IMR-90 (cell line): ENCODE data around the gene CDK17. TPM values are rescaled to one million over a fixed set of nuclear protein-coding genes. Genes with fewer than 3 reads are reported as not detected.
A peak's percentile ranks its signal among the peaks of the same experiment; 100 is the strongest.

Experiments
- ATAC-seq: fragments of 200-7000 bp; cut with Tn5 transposase; 2 replicates; pipeline ENCODE4 v1.9.1; 2020; ENCODE audit warnings: low read depth, mild to moderate bottlenecking, moderate library complexity
- BruUV-seq: library from RNA; stranded (reverse); fragments of 400-500 nt; replicated peaks from 2 replicates; lab custom pipeline; 2021; lab: Mats Ljungman, UMichigan
- CTCF ChIA-PET: fragments of 300-600 bp; formaldehyde crosslinking; extraction: SDS; loops from one replicate; lab custom pipeline; 2021; ENCODE audit warnings: antibody characterized with exemption; lab: Yijun Ruan, JAX
- POLR2A ChIA-PET: fragments of 300-600 bp; sonication (Branson Sonifier 250); formaldehyde crosslinking; loops from one replicate; lab custom pipeline; 2022; ENCODE audit warnings: antibody characterized with exemption; ENCODE audit not compliant: unreplicated experiment; lab: Charles Lee
- DNase-seq: peaks from one replicate; pipeline ENCODE4 v3.0.0; 2013
- H2AFZ ChIP-seq: replicated peaks from 2 replicates; pipeline ENCODE3; 2013; ENCODE audit warnings: low read length, mild to moderate bottlenecking; ENCODE audit not compliant: poor library complexity
- H2AK5ac ChIP-seq: 2 replicates; pipeline ENCODE4 v1.6.1; 2013; ENCODE audit warnings: low read depth, low read length, inconsistent platforms
- H2AK9ac ChIP-seq: replicated peaks from 2 replicates; pipeline ENCODE3; 2013; ENCODE audit warnings: mild to moderate bottlenecking, low read depth, low read length, moderate library complexity; ENCODE audit not compliant: poor library complexity
- H2BK120ac ChIP-seq: 2 replicates; pipeline ENCODE4 v1.6.1; 2013; ENCODE audit warnings: low read depth, low read length, inconsistent platforms
- H2BK15ac ChIP-seq: 3 replicates; pipeline ENCODE4 v1.6.1; 2013; ENCODE audit warnings: low read depth, low read length, inconsistent platforms
- H2BK20ac ChIP-seq: 2 replicates; pipeline ENCODE4 v1.6.1; 2013; ENCODE audit warnings: low read depth, mild to moderate bottlenecking, inconsistent platforms, low read length, moderate library complexity
- H2BK5ac ChIP-seq: 2 replicates; pipeline ENCODE4 v1.6.1; 2013; ENCODE audit warnings: mild to moderate bottlenecking, low read depth, low read length, inconsistent platforms; ENCODE audit not compliant: poor library complexity, severe bottlenecking
- H3K14ac ChIP-seq: replicated peaks from 2 replicates; pipeline ENCODE4 v1.6.1; 2013; ENCODE audit warnings: low read depth, low read length, inconsistent platforms
- H3K18ac ChIP-seq: 2 replicates; pipeline ENCODE4 v1.6.1; 2013; ENCODE audit warnings: low read depth, low read length, control low read depth
- H3K23ac ChIP-seq: 2 replicates; pipeline ENCODE4 v1.6.1; 2013; ENCODE audit warnings: low read depth, low read length, inconsistent platforms
- H3K27ac ChIP-seq: 2 replicates; pipeline ENCODE4 v1.5.1; 2013; ENCODE audit warnings: mild to moderate bottlenecking, control low read depth, low read length; ENCODE audit not compliant: insufficient read depth
- H3K27me3 ChIP-seq: 2 replicates; pipeline ENCODE4 v1.6.1; 2013; ENCODE audit warnings: low read length; ENCODE audit not compliant: control insufficient read depth, insufficient read depth
- H3K36me3 ChIP-seq: 2 replicates; pipeline ENCODE4 v1.6.1; 2013; ENCODE audit warnings: low read length, mixed read lengths; ENCODE audit not compliant: control insufficient read depth, insufficient read depth
- H3K4ac ChIP-seq: 2 replicates; pipeline ENCODE4 v1.6.1; 2013; ENCODE audit warnings: low read depth, low read length, inconsistent platforms
- H3K4me1 ChIP-seq: 2 replicates; pipeline ENCODE4 v1.6.1; 2013; ENCODE audit warnings: low read length, mixed read lengths; ENCODE audit not compliant: control insufficient read depth, insufficient read depth
- H3K4me2 ChIP-seq: 2 replicates; pipeline ENCODE4 v1.6.1; 2013; ENCODE audit warnings: low read depth, mild to moderate bottlenecking, control low read depth, low read length, moderate library complexity
- H3K4me3 ChIP-seq: 2 replicates; pipeline ENCODE4 v1.5.1; 2013; ENCODE audit warnings: low read depth, mild to moderate bottlenecking, control low read depth, low read length, moderate library complexity; ENCODE audit not compliant: insufficient read depth
- H3K56ac ChIP-seq: 2 replicates; pipeline ENCODE4 v1.6.1; 2013; ENCODE audit warnings: low read length, inconsistent platforms; ENCODE audit not compliant: insufficient read depth; ENCODE audit errors: extremely low read depth
- H3K79me1 ChIP-seq, 2 experiments: 2 replicates each; pipeline ENCODE4 v1.6.1; 2013; ENCODE audit warnings: low read length in 2 of 2, inconsistent platforms in 1 of 2, low read depth in 1 of 2
- H3K9ac ChIP-seq: 2 replicates; pipeline ENCODE4 v1.6.1; 2013; ENCODE audit warnings: low read depth, low read length, control low read depth
- H3K9me1 ChIP-seq: 2 replicates; pipeline ENCODE4 v1.6.1; 2013; ENCODE audit warnings: low read length, inconsistent platforms; ENCODE audit not compliant: insufficient read depth
- H3K9me3 ChIP-seq: 2 replicates; pipeline ENCODE4 v1.6.1; 2013; ENCODE audit warnings: low read length; ENCODE audit not compliant: control insufficient read depth, insufficient read depth
- H4K20me1 ChIP-seq: 2 replicates; pipeline ENCODE4 v1.6.1; 2013; ENCODE audit warnings: low read length, inconsistent platforms; ENCODE audit not compliant: insufficient read depth
- H4K5ac ChIP-seq: 2 replicates; pipeline ENCODE4 v1.6.1; 2013; ENCODE audit warnings: mild to moderate bottlenecking, low read depth, low read length, control low read depth
- H4K8ac ChIP-seq, 2 experiments: 2 replicates each; pipeline ENCODE4 v1.6.1; 2013; ENCODE audit warnings: low read depth in 2 of 2, low read length in 2 of 2, control low read depth in 1 of 2, inconsistent platforms in 1 of 2
- H4K91ac ChIP-seq: 2 replicates; pipeline ENCODE4 v1.6.1; 2013; ENCODE audit warnings: low read depth, low read length, inconsistent platforms; ENCODE audit not compliant: insufficient read depth
- BHLHE40 ChIP-seq: fragments of 150-350 bp; IDR thresholded peaks from 2 replicates; pipeline ENCODE4 v1.6.1; 2016; ENCODE audit warnings: mild to moderate bottlenecking, low read depth, low read length
- CEBPB ChIP-seq: IDR thresholded peaks from 2 replicates; pipeline ENCODE4 v1.6.1; 2012; ENCODE audit warnings: low read depth, low read length, improper control_type of control experiment
- CHD1 ChIP-seq: IDR thresholded peaks from 2 replicates; pipeline ENCODE4 v1.6.1; 2012; ENCODE audit warnings: low read depth, low read length, improper control_type of control experiment
- FOS ChIP-seq: fragments of 150-350 bp; IDR thresholded peaks from 2 replicates; pipeline ENCODE4 v1.6.1; 2016; ENCODE audit warnings: low read depth, low read length
- MAZ ChIP-seq: IDR thresholded peaks from 2 replicates; pipeline ENCODE4 v1.6.1; 2012; ENCODE audit warnings: low read depth, mild to moderate bottlenecking, low read length, improper control_type of control experiment, moderate library complexity, borderline replicate concordance
- MXI1 ChIP-seq: IDR thresholded peaks from 2 replicates; pipeline ENCODE4 v1.6.1; 2012; ENCODE audit warnings: low read depth, mild to moderate bottlenecking, low read length, moderate library complexity, borderline replicate concordance
- POLR2A ChIP-seq: IDR thresholded peaks from 2 replicates; pipeline ENCODE4 v1.6.1; 2012; ENCODE audit warnings: mild to moderate bottlenecking, low read depth, low read length
- RCOR1 ChIP-seq: IDR thresholded peaks from 2 replicates; pipeline ENCODE4 v1.6.1; 2012; ENCODE audit warnings: mild to moderate bottlenecking, low read length, improper control_type of control experiment; ENCODE audit not compliant: insufficient replicate concordance
- RFX5 ChIP-seq: IDR thresholded peaks from 2 replicates; pipeline ENCODE4 v1.8.0; 2012; ENCODE audit warnings: low read depth, mild to moderate bottlenecking, low read length, moderate library complexity
- SMC3 ChIP-seq: fragments of 150-350 bp; IDR thresholded peaks from 2 replicates; pipeline ENCODE4 v1.6.1; 2016; ENCODE audit warnings: low read depth, mild to moderate bottlenecking, antibody characterized with exemption, low read length, moderate library complexity
- WGBS, 2 experiments: methylation state at CpG; one replicate each; pipeline versions ENCODE4 v1.1.5 to v1.1.7; 2013; ENCODE audit warnings: missing lambda C conversion rate in 2 of 2; ENCODE audit not compliant: insufficient read length in 1 of 2; ENCODE audit errors: extremely low coverage in 2 of 2; 5-methylcytosine and 5-hydroxymethylcytosine counted together
- dilution Hi-C: fragments of 300-500 bp; cut with HindIII; formaldehyde crosslinking; loops from one replicate; pipeline ENCODE4 v1.14.3; 2018; ENCODE audit warnings: low sequenced_read_pairs; ENCODE audit not compliant: unreplicated experiment
- in situ Hi-C: fragments of 300-500 bp; cut with MboI; formaldehyde crosslinking; loops from 3 replicates; pipeline ENCODE4 v1.14.3; 2019; ENCODE audit warnings: low sequenced_read_pairs, inconsistent platforms, mixed read lengths
- intact Hi-C: fragments of 100-400 bp; cut with micrococcal nuclease; formaldehyde crosslinking; loops from 2 replicates; pipeline ENCODE4 v1.10.0; 2022
- polyA plus RNA-seq, 3 experiments: library from polyadenylated mRNA; depleted of rRNA; stranded (reverse); fragments of >200 nt; gene quantifications; 2 replicates each; pipeline ENCODE4 v1.2.3, GENCODE V29; 2012; ENCODE audit warnings: low replicate concordance in 1 of 3
- total RNA-seq: library from RNA; depleted of rRNA; stranded (reverse); fragments of >200 nt; gene quantifications from 2 replicates; pipeline ENCODE4 v1.2.3, GENCODE V29; 2012
- TF ChIP-seq, protein P1 (sequence below): fragments of 150-350 bp; IDR thresholded peaks from 2 replicates; pipeline ENCODE4 v1.6.1; 2017; ENCODE audit warnings: mild to moderate bottlenecking, antibody characterized with exemption, low read length, low read depth
- TF ChIP-seq, protein P2 (sequence below): conservative IDR thresholded peaks from 2 replicates; pipeline ENCODE4 v1.5.1; 2012; ENCODE audit warnings: mild to moderate bottlenecking, low read depth, low read length, improper control_type of control experiment

Gene CDK17
- total and polyA plus RNA-seq, 2 of the 4 experiments (the other 2 are of a cell fraction) = 14.5 to 50.2 TPM

DNA sequence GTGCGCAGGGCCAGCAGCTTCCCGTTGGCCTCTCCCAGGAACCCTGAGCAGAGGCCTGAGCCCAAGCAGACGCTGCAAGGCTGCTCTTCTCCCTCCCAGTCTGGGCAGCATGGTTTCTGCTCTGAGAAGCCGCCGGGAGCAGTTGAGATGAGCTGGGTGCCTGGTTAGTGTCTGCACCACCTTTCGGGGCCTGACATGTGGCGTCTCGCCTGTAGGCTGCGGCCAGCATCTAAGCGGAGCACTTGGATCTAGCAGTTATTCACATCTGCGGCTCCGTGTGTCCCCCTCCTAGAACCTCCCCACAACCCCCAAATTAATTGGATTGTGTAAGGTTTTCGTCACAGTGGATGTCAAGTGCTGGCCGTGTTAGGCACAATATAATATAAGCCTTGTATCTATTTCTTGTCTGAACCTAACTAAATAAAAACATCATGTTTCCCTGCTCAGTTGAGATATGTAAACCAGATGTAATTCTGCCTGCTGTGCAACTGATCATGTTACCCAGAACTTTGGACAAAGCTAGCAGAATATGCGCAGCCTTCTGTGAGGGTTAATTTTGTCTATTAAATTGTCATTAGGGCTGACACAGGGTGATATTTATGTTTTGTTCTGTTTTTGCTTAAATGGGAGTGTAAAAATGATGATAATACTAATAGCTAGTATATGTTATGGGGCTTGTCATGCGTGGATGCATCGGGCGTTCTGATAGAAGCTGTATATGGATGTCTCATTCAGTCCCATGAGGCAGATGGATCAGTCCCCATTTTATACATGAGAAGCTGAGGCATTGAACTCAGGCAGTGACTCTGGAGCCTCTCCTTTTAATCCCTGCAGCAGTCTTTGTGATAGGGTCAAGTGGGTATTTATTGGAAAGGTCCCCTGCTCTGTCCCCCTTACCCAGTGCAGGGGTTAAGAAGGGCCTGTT, 160.3 kb downstream of the CDK17 start:
- WGBS, 2 experiments = 80% methylated on average over 1 of the region's 18 CpGs; no CpG with 5 or more reads in 1 of the 2 experiments
- no peak overlapping the region for H3K56ac ChIP-seq
- no peak overlapping the region for H4K91ac ChIP-seq
- no peak overlapping the region for H2BK15ac ChIP-seq
- dilution Hi-C loops = no loop called here
- CTCF ChIA-PET = interaction anchor here (0.9 kb wide), 1 partner anchor 161 kb away, joined by 4 read pairs; no protein-coding TSS in a partner anchor
- peaks cover 40 to 86% of the 10 kb centered on the region in 2 experiments for H3K79me1 ChIP-seq
- H4K8ac ChIP-seq = peak overlapping the region in 1 of 2 experiments; percentile 26; a peak in 1 of 4 replicates
- H3K4me3 ChIP-seq = no peak overlapping the region
- H3K9ac ChIP-seq = no peak overlapping the region
- H2BK5ac ChIP-seq = no peak overlapping the region
- H3K9me3 ChIP-seq = no peaks in the 10 kb centered on the region
- intact Hi-C loops = no loop called here
- no peak overlapping the region for H3K18ac ChIP-seq
- H2AFZ ChIP-seq = no peak overlapping the region
- no TSS peak for BruUV-seq
- peak overlapping the region; percentile 26; the same call in 1 of the 2 replicates for H3K14ac ChIP-seq
- H3K4me2 ChIP-seq = no peak overlapping the region; the same call in 1 of the 2 replicates
- H3K27me3 ChIP-seq = no peaks in the 10 kb centered on the region
- 0 out of 2 replicates have a peak, but pooled peaks have one; percentile 2 for ATAC-seq
- H3K4me1 ChIP-seq = peaks cover 34% of the 10 kb centered on the region
- H3K27ac ChIP-seq = no peak overlapping the region
- H2BK120ac ChIP-seq = no peak overlapping the region
- H2AK5ac ChIP-seq = peak overlapping the region; percentile 54; the same call in 1 of the 2 replicates
- TF ChIP-seq CHD1 = no peak
- no peak for TF ChIP-seq POLR2A
- TF ChIP-seq SMC3 = no peak
- no peak for TF ChIP-seq RCOR1
- TF ChIP-seq, protein P1, sequence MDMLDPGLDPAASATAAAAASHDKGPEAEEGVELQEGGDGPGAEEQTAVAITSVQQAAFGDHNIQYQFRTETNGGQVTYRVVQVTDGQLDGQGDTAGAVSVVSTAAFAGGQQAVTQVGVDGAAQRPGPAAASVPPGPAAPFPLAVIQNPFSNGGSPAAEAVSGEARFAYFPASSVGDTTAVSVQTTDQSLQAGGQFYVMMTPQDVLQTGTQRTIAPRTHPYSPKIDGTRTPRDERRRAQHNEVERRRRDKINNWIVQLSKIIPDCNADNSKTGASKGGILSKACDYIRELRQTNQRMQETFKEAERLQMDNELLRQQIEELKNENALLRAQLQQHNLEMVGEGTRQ = no peak
- TF ChIP-seq CEBPB = no peak
- no peak for TF ChIP-seq RFX5
- no peak for TF ChIP-seq MAZ
- TF ChIP-seq BHLHE40 = no peak
- TF ChIP-seq FOS = no peak
- TF ChIP-seq MXI1 = no peak
- TF ChIP-seq, protein P2, sequence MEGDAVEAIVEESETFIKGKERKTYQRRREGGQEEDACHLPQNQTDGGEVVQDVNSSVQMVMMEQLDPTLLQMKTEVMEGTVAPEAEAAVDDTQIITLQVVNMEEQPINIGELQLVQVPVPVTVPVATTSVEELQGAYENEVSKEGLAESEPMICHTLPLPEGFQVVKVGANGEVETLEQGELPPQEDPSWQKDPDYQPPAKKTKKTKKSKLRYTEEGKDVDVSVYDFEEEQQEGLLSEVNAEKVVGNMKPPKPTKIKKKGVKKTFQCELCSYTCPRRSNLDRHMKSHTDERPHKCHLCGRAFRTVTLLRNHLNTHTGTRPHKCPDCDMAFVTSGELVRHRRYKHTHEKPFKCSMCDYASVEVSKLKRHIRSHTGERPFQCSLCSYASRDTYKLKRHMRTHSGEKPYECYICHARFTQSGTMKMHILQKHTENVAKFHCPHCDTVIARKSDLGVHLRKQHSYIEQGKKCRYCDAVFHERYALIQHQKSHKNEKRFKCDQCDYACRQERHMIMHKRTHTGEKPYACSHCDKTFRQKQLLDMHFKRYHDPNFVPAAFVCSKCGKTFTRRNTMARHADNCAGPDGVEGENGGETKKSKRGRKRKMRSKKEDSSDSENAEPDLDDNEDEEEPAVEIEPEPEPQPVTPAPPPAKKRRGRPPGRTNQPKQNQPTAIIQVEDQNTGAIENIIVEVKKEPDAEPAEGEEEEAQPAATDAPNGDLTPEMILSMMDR = no peak
- peaks cover 42% of the 10 kb centered on the region for H3K9me1 ChIP-seq
- H4K20me1 ChIP-seq = peaks cover 71% of the 10 kb centered on the region
- POLR2A ChIA-PET = no interaction called here
- no peak overlapping the region for H4K5ac ChIP-seq
- no peak overlapping the region for H2BK20ac ChIP-seq
- H3K36me3 ChIP-seq = peaks cover 6% of the 10 kb centered on the region
- peak overlapping the region; percentile 11; the same call in 1 of the 2 replicates for H3K4ac ChIP-seq
- peak overlapping the region; percentile 24; the same call in 1 of the 2 replicates for H3K23ac ChIP-seq
- in situ Hi-C loops = no loop called here
- peak overlapping the region; percentile 70 for H2AK9ac ChIP-seq
- DNase-seq = no peak
